Measurements from ENCODE around the gene ADAMTS12. TPM values are rescaled to one million over a fixed set of nuclear protein-coding genes. Genes with fewer than 3 reads are reported as not detected.
A peak's percentile ranks its signal among the peaks of the same experiment; 100 is the strongest.

Gene ADAMTS12
- polyA plus RNA-seq, 3 donors: 13.5 to 18.0 (median 15.8) TPM

DNA sequence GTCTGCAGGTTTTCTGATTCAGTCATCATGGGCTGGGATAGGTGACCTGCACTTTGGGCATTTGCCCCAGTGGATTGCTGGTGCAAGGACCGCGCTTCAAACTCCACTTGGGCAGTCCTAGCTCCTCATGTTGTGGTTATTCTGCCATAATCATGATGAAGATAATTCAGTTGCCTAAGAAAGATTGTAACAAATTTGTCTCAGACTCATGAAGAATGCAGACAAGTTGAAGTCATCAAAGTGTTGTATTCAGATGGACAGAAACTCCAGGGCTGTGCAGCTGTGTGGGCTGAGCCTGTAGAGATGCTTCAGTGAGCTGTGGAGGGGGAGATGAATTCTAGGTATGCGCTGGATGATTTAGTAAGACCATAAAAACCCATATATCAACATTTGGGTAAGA is 412.5 kb downstream of the ADAMTS12 start:
- peak; percentile 42 for DNase-seq

DNA sequence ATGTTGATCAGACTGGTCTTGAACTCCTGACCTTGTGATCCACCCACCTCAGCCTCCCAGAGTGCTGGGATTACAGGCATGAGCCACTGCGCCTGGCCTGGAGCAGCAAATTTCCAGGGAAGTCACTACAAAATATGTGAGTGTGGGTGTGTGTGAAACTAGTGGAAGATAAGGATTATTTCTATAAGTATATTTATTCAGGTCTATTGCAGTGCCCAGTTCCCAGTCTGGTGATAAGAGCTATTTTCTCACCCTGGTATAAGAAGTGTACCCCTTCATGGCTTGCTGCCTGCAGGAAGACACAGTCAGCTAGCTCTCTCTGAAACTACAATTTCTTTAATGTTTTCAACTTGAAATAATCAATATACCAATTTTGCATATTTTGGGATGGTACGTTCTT is 414.0 kb downstream of the ADAMTS12 start:
- no peak for DNase-seq

DNA sequence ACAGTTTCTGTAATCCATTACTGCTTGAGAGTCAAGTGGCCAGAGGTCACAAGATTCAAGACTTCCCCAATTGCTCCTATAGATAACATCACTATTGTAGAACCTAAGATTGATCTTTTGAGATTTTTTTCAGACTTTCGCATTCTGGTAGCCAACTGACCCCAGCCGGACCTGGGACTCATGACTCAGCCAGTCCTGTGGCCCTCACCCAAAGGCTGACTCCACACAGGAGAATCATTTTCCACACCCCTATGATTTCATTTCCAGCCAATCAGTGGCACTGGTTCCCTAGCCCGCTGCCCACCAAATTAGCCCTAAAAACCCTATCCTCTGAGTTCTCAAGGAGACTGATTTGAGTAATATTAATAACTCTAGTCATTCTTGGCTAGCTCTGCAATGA is 414.8 kb downstream of the ADAMTS12 start:
- DNase-seq: no peak

DNA sequence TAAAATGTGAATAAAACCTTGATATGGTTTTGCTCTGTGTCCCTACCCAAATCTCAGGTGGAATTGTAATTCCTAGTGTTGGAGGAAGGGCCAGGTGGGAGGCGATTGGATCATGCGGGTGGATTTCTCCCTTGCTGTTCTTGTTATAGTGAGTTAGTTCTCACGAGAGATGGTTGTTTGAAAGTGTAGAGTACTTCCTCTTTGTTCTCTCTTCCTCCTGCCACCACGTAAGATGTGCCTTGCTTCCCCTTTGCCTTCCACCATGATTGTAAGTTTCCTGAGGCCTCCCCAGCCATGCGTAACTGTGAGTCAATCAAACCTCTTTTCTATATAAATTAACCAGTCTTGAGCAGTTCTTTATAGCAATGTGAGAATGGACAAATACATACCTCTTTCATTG is 416.1 kb downstream of the ADAMTS12 start:
- no peak for DNase-seq

DNA sequence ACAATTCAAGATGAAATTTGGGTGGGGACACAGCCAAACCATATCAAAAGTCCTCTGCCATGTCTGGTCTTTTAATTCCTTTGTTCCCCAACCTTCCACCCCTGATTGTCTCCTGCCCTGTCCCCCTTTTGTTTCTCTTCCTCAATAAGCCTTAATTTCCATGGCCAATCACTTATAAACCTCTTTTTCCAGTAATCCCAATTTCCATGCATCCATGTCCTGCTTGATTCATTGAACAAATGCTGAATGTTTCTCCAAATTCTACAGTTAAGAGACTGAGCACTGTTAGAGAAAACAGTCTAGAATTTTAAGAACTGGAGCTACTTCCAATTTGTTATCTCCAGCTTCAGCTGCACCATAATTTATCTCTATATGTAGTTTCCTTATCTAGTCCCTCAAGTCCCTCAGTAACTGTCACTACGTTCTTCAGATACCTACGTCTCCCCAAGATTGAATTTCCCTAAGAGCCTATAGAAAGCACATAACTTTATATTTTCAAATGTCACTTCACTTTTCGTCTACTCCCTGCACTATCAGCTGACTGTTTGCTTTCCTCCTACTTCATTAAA is 416.8 kb downstream of the ADAMTS12 start:
- DNase-seq: no peak

DNA sequence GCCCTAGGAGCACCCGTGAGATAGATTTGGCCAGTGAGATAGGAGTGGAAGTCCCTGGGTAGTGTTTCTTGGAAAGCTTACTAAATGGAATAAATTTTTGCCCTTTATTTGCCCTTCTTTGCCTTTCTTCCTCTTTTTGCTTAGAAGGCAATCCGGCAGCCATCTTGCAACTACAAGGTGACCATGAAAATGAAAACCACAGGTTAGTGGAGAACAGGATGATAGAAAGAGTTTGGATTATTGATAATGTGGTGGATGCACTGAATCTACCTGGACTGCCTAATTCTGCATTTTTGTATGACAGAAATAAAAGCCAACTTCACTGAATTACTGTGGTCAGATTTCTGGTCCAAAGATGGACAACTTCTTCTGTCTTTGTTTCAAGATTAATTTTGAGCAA is 417.8 kb downstream of the ADAMTS12 start:
- no peak for DNase-seq

Other genes starting within 250 kb of the ADAMTS12 start
- gene RXFP3, start 44.4 kb upstream of the ADAMTS12 start, polyA plus RNA-seq (ENCODE audit: insufficient read length in 3 of 3): under 1 TPM; 0.18 to 0.33 (median 0.23) TPM
- gene SLC45A2, start 92.7 kb upstream of the ADAMTS12 start, polyA plus RNA-seq (ENCODE audit: insufficient read length in 3 of 3): 1 to 10 TPM in 1 of 3 donors, under 1 TPM in 2; 0.50 to 1.1 (median 0.96) TPM
- gene AMACR, start 116.1 kb upstream of the ADAMTS12 start, polyA plus RNA-seq (ENCODE audit: insufficient read length in 3 of 3): 100 to 1,000 TPM in 2 of 3 donors, 10 to 100 TPM in 1; 81.1 to 113 (median 101) TPM
- gene C1QTNF3, start 151.2 kb upstream of the ADAMTS12 start, polyA plus RNA-seq (ENCODE audit: insufficient read length in 3 of 3): 10 to 100 TPM; 47.6 to 56.7 (median 55.5) TPM

Measured in renal pelvis (tissue), 4 donors.